ENCODE data around the gene APOBEC3A. TPM values are rescaled to one million over a fixed set of nuclear protein-coding genes. Genes with fewer than 3 reads are reported as not detected.
"Not testable (repeated sequence)": the region's sequence is repeated elsewhere in the genome, so short reads cannot be mapped to it uniquely, and the experiment has no call there.

Gene APOBEC3A
- total RNA-seq, 2 experiments from 2014 or later: 0.17 TPM; not detected in 1

GRCh38 chr22:38944653-38945052, 12.8 kb upstream of the APOBEC3A start:
- Mint-ChIP-seq H3K27me3 (peaks cover 25% of the 10 kb centered on the region), H3K36me3 (no peaks in the 10 kb centered on the region), H3K4me1 (ENCODE audit: low read depth) (peaks cover 52% of the 10 kb centered on the region), H3K9me3 (no peaks in the 10 kb centered on the region), H3K27ac (no peak overlapping the region), H3K4me3 (no peak overlapping the region)
- no peak for DNase-seq
- intact Hi-C loops (cut with micrococcal nuclease): loop anchor here (5.0 to 10.0 kb wide), 2 partner anchors 150 to 187 kb away; partner anchors contain the start of genes APOBEC3H and SUN2
- POLR2A ChIA-PET: no interaction called here
- CTCF ChIA-PET: interaction anchor here (0.6 to 1.1 kb wide), 2 partner anchors 28 to 30 kb away, joined by 3 read pairs; no protein-coding TSS in a partner anchor

- H3K4me3 Mint-ChIP-seq, H3K27ac Mint-ChIP-seq, CTCF ChIA-PET, DNase-seq, H3K9me3 Mint-ChIP-seq, H3K36me3 Mint-ChIP-seq, POLR2A ChIA-PET: not testable (repeated sequence)
- Mint-ChIP-seq H3K27me3 (peaks cover 25% of the 10 kb centered on the region), H3K4me1 (ENCODE audit: low read depth) (peaks cover 46% of the 10 kb centered on the region)
- intact Hi-C loops (cut with micrococcal nuclease): loop anchor here (10.0 kb wide), 1 partner anchor 149 kb away; the partner anchor contains the start of gene APOBEC3H
Measured at GRCh38 chr22:38945706-38946338, 11.6 kb upstream of the APOBEC3A start.

GRCh38 chr22:38946771-38947170, 10.6 kb upstream of the APOBEC3A start:
- peaks cover 38% of the 10 kb centered on the region for H3K4me1 Mint-ChIP-seq (ENCODE audit: low read depth)
- no peak overlapping the region for H3K4me3 Mint-ChIP-seq
- H3K9me3 Mint-ChIP-seq: no peaks in the 10 kb centered on the region
- H3K27me3 Mint-ChIP-seq: peaks cover 25% of the 10 kb centered on the region
- CTCF ChIA-PET: interaction anchor here (1.2 to 1.4 kb wide), 2 partner anchors 73 to 76 kb away, joined by 5 to 6 read pairs; no protein-coding TSS in a partner anchor
- no peaks in the 10 kb centered on the region for H3K36me3 Mint-ChIP-seq
- POLR2A ChIA-PET: no interaction called here
- no peak for DNase-seq
- intact Hi-C loops (cut with micrococcal nuclease): loop anchor here (10.0 kb wide), 1 partner anchor 148 kb away; the partner anchor contains the start of gene APOBEC3H
- no peak overlapping the region for H3K27ac Mint-ChIP-seq

- no peaks in the 10 kb centered on the region for H3K36me3 Mint-ChIP-seq
- peak overlapping the region; percentile 61 for H3K27ac Mint-ChIP-seq
- CTCF ChIA-PET: interaction anchor here (0.6 to 1.4 kb wide), 3 partner anchors 54 to 77 kb away, joined by 3 to 6 read pairs (median 5); no protein-coding TSS in a partner anchor
- DNase-seq: peak; percentile 68
- POLR2A ChIA-PET: no interaction called here
- H3K9me3 Mint-ChIP-seq: no peaks in the 10 kb centered on the region
- no peak overlapping the region for H3K4me3 Mint-ChIP-seq
- intact Hi-C loops (cut with micrococcal nuclease): loop anchor here (10.0 kb wide), 1 partner anchor 147 kb away; the partner anchor contains the start of gene APOBEC3H
- peaks cover 25% of the 10 kb centered on the region for H3K27me3 Mint-ChIP-seq
- peaks cover 32% of the 10 kb centered on the region for H3K4me1 Mint-ChIP-seq (ENCODE audit: low read depth)
Measured at GRCh38 chr22:38947321-38948140, 9.9 kb upstream of the APOBEC3A start.

- Mint-ChIP-seq H3K4me3 (no peak overlapping the region), H3K27ac (no peak overlapping the region), H3K36me3 (no peaks in the 10 kb centered on the region), H3K9me3 (no peaks in the 10 kb centered on the region), H3K27me3 (peaks cover 21% of the 10 kb centered on the region), H3K4me1 (ENCODE audit: low read depth) (peaks cover 34% of the 10 kb centered on the region)
- CTCF ChIA-PET: no interaction called here
- POLR2A ChIA-PET: no interaction called here
- intact Hi-C loops (cut with micrococcal nuclease): loop anchor here (10.0 kb wide), 1 partner anchor 146 kb away; the partner anchor contains the start of gene APOBEC3H
- DNase-seq: peak; percentile 8
Measured at GRCh38 chr22:38948181-38948940, 9.0 kb upstream of the APOBEC3A start.

- H3K27me3 Mint-ChIP-seq: peaks cover 14% of the 10 kb centered on the region
- intact Hi-C loops (cut with micrococcal nuclease): loop anchor here (10.0 kb wide), 1 partner anchor 145 kb away; the partner anchor contains the start of gene APOBEC3H
- no peaks in the 10 kb centered on the region for H3K36me3 Mint-ChIP-seq
- H3K4me1 Mint-ChIP-seq (ENCODE audit: low read depth): peaks cover 44% of the 10 kb centered on the region
- ChIA-PET CTCF (interaction anchor here (6.9 kb wide), 1 partner anchor 80 kb away, joined by 45 read pairs; no protein-coding TSS in a partner anchor), POLR2A (no interaction called here)
- no peaks in the 10 kb centered on the region for H3K9me3 Mint-ChIP-seq
- no peak overlapping the region for H3K4me3 Mint-ChIP-seq
- H3K27ac Mint-ChIP-seq: no peak overlapping the region
- no peak for DNase-seq
Measured at GRCh38 chr22:38949889-38950405, 7.5 kb upstream of the APOBEC3A start.

GRCh38 chr22:38950527-38951295, 6.7 kb upstream of the APOBEC3A start:
- CTCF ChIA-PET: interaction anchor here (1.2 to 6.9 kb wide), 2 partner anchors 23 to 81 kb away, joined by 6 to 45 read pairs; no protein-coding TSS in a partner anchor
- Mint-ChIP-seq H3K4me3 (no peak overlapping the region), H3K27me3 (peaks cover 13% of the 10 kb centered on the region), H3K4me1 (ENCODE audit: low read depth) (peaks cover 49% of the 10 kb centered on the region), H3K9me3 (no peaks in the 10 kb centered on the region), H3K27ac (no peak overlapping the region), H3K36me3 (no peaks in the 10 kb centered on the region)
- intact Hi-C loops (cut with micrococcal nuclease): no loop called here
- POLR2A ChIA-PET: interaction anchor here (1.0 kb wide), 1 partner anchor 91 kb away, joined by 3 read pairs; no protein-coding TSS in a partner anchor
- DNase-seq: no peak

- intact Hi-C loops (cut with micrococcal nuclease): no loop called here
- Mint-ChIP-seq H3K9me3 (no peaks in the 10 kb centered on the region), H3K27ac (no peak overlapping the region), H3K4me3 (no peak overlapping the region), H3K4me1 (ENCODE audit: low read depth) (peaks cover 46% of the 10 kb centered on the region), H3K27me3 (peaks cover 8% of the 10 kb centered on the region), H3K36me3 (no peaks in the 10 kb centered on the region)
- POLR2A ChIA-PET: interaction anchor here (1.0 to 1.2 kb wide), 2 partner anchors 11 to 92 kb away, joined by 3 to 6 read pairs; no protein-coding TSS in a partner anchor
- DNase-seq: no peak
- CTCF ChIA-PET: interaction anchor here (0.5 to 6.9 kb wide), 5 partner anchors 11 to 264 kb away, joined by 3 to 45 read pairs (median 6); no protein-coding TSS in a partner anchor
Measured at GRCh38 chr22:38951734-38952133, 5.7 kb upstream of the APOBEC3A start.

GRCh38 chr22:38952281-38952993, 5.0 kb upstream of the APOBEC3A start:
- Mint-ChIP-seq H3K4me1 (ENCODE audit: low read depth) (peaks cover 40% of the 10 kb centered on the region), H3K27ac (peak overlapping the region; percentile 61), H3K4me3 (peak overlapping the region; percentile 20), H3K9me3 (no peaks in the 10 kb centered on the region), H3K36me3 (no peaks in the 10 kb centered on the region), H3K27me3 (peaks cover 4% of the 10 kb centered on the region)
- ChIA-PET CTCF (interaction anchor here (1.0 to 6.9 kb wide), 3 partner anchors 12 to 82 kb away, joined by 6 to 45 read pairs (median 6); no protein-coding TSS in a partner anchor), POLR2A (interaction anchor here (1.2 to 2.6 kb wide), 4 partner anchors 10 to 78 kb away, joined by 6 to 27 read pairs (median 10); no protein-coding TSS in a partner anchor)
- no peak for DNase-seq
- intact Hi-C loops (cut with micrococcal nuclease): no loop called here

- Mint-ChIP-seq H3K4me1 (ENCODE audit: low read depth) (peaks cover 33% of the 10 kb centered on the region), H3K36me3 (no peaks in the 10 kb centered on the region), H3K27ac (peak overlapping the region; percentile 87), H3K4me3 (no peak overlapping the region), H3K9me3 (no peaks in the 10 kb centered on the region), H3K27me3 (no peaks in the 10 kb centered on the region)
- no peak for DNase-seq
- intact Hi-C loops (cut with micrococcal nuclease): no loop called here
- ChIA-PET POLR2A (interaction anchor here (2.2 to 2.6 kb wide), 3 partner anchors 11 to 79 kb away, joined by 6 to 27 read pairs (median 13); no protein-coding TSS in a partner anchor), CTCF (interaction anchor here (2.0 to 6.9 kb wide), 2 partner anchors 25 to 83 kb away, joined by 5 to 45 read pairs; no protein-coding TSS in a partner anchor)
Measured at GRCh38 chr22:38953091-38953490, 4.3 kb upstream of the APOBEC3A start.

All from activated CD4-positive, alpha-beta memory T cell treated with anti-CD3 and anti-CD28 coated beads for 36 hours (primary cell).